ENCODE results near the gene EBLN1.
"Not testable (repeated sequence)": the region's sequence is repeated elsewhere in the genome, so short reads cannot be mapped to it uniquely, and the experiment has no call there.

Gene EBLN1

GRCh38 chr10:22222236-22223190 is 4.7 kb upstream of the EBLN1 start:
- no peak for TF ChIP-seq CTCF (IDR thresholded peaks at IDR 0.05; ENCODE audit: borderline replicate concordance, extremely low read depth, low read length, poor library complexity, severe bottlenecking)
- TF ChIP-seq EZH2 (IDR thresholded peaks at IDR 0.05; ENCODE audit: borderline replicate concordance, low read depth, low read length, severe bottlenecking), result no peak
- DNase-seq (no peak), ATAC-seq (ENCODE audit: insufficient read depth, low read depth) (no peak)
- Histone ChIP-seq H3K9ac (ENCODE audit: low read depth, low read length) (no peak overlapping the region), H3K4me1 (ENCODE audit: insufficient read depth, low read length) (no peaks in the 10 kb centered on the region), H3K4me3 (ENCODE audit: low read depth in 1 of 2, low read length in 2 of 2) (no peak overlapping the region), H2AFZ (ENCODE audit: low read depth, low read length) (no peak overlapping the region), H3K27ac (ENCODE audit: low read length) (no peak overlapping the region), H3K36me3 (ENCODE audit: insufficient read depth, low read length) (no peaks in the 10 kb centered on the region), H3K9me3 (ENCODE audit: insufficient read depth, low read length, severe bottlenecking) (peaks cover 3% of the 10 kb centered on the region), H3K27me3 (ENCODE audit: insufficient read depth, low read length, poor library complexity) (peaks cover 11% of the 10 kb centered on the region), H4K20me1 (ENCODE audit: insufficient read depth, low read length) (no peaks in the 10 kb centered on the region), H3K79me2 (ENCODE audit: insufficient read depth, low read length) (no peaks in the 10 kb centered on the region), H3K4me2 (ENCODE audit: insufficient read depth, low read length) (no peak overlapping the region)

GRCh38 chr10:22219308-22219707 is 1.5 kb upstream of the EBLN1 start:
- no peak overlapping the region for H3K4me2 ChIP-seq (ENCODE audit: insufficient read depth, low read length)

GRCh38 chr10:22218448-22218847 is 633 bp upstream of the EBLN1 start:
- Histone ChIP-seq H3K79me2 (ENCODE audit: insufficient read depth, low read length) (no peaks in the 10 kb centered on the region), H3K27ac (ENCODE audit: low read length) (no peak overlapping the region), H3K9ac (ENCODE audit: low read depth, low read length) (no peak overlapping the region), H3K36me3 (ENCODE audit: insufficient read depth, low read length) (no peaks in the 10 kb centered on the region), H2AFZ (ENCODE audit: low read depth, low read length) (no peak overlapping the region), H3K27me3 (ENCODE audit: insufficient read depth, low read length, poor library complexity) (no peaks in the 10 kb centered on the region), H3K4me2 (ENCODE audit: insufficient read depth, low read length) (no peak overlapping the region), H4K20me1 (ENCODE audit: insufficient read depth, low read length) (no peaks in the 10 kb centered on the region), H3K4me3 (ENCODE audit: low read depth in 1 of 2, low read length in 2 of 2) (no peak overlapping the region), H3K4me1 (ENCODE audit: insufficient read depth, low read length) (no peaks in the 10 kb centered on the region), H3K9me3 (ENCODE audit: insufficient read depth, low read length, severe bottlenecking) (peaks cover 3% of the 10 kb centered on the region)
- DNase-seq (no peak), ATAC-seq (ENCODE audit: insufficient read depth, low read depth) (no peak)
- TF ChIP-seq EZH2 (IDR thresholded peaks at IDR 0.05; ENCODE audit: borderline replicate concordance, low read depth, low read length, severe bottlenecking), result no peak
- TF ChIP-seq CTCF (IDR thresholded peaks at IDR 0.05; ENCODE audit: borderline replicate concordance, extremely low read depth, low read length, poor library complexity, severe bottlenecking), result no peak

More at GRCh38 chr10:22219308-22219707, 1.5 kb upstream of the EBLN1 start:
- Histone ChIP-seq H3K36me3 (ENCODE audit: insufficient read depth, low read length) (no peaks in the 10 kb centered on the region), H3K9ac (ENCODE audit: low read depth, low read length) (no peak overlapping the region), H3K9me3 (ENCODE audit: insufficient read depth, low read length, severe bottlenecking) (peaks cover 3% of the 10 kb centered on the region), H3K27ac (ENCODE audit: low read length) (no peak overlapping the region), H3K27me3 (ENCODE audit: insufficient read depth, low read length, poor library complexity) (no peaks in the 10 kb centered on the region), H4K20me1 (ENCODE audit: insufficient read depth, low read length) (no peaks in the 10 kb centered on the region), H3K4me3 (ENCODE audit: low read depth in 1 of 2, low read length in 2 of 2) (no peak overlapping the region), H3K79me2 (ENCODE audit: insufficient read depth, low read length) (no peaks in the 10 kb centered on the region), H3K4me1 (ENCODE audit: insufficient read depth, low read length) (no peaks in the 10 kb centered on the region), H2AFZ (ENCODE audit: low read depth, low read length) (no peak overlapping the region)
- ATAC-seq (ENCODE audit: insufficient read depth, low read depth) (no peak), DNase-seq (no peak)
- TF ChIP-seq CTCF (IDR thresholded peaks at IDR 0.05; ENCODE audit: borderline replicate concordance, extremely low read depth, low read length, poor library complexity, severe bottlenecking) (no peak), EZH2 (IDR thresholded peaks at IDR 0.05; ENCODE audit: borderline replicate concordance, low read depth, low read length, severe bottlenecking) (no peak)

GRCh38 chr10:22217084-22217483 is 731 bp downstream of the EBLN1 start:
- H2AFZ ChIP-seq (ENCODE audit: low read depth, low read length); H3K27me3 ChIP-seq (ENCODE audit: insufficient read depth, low read length, poor library complexity); H3K4me2 ChIP-seq (ENCODE audit: insufficient read depth, low read length); H4K20me1 ChIP-seq (ENCODE audit: insufficient read depth, low read length); ATAC-seq (ENCODE audit: insufficient read depth, low read depth); H3K4me3 ChIP-seq (ENCODE audit: low read depth in 1 of 2, low read length in 2 of 2); H3K27ac ChIP-seq (ENCODE audit: low read length); H3K9me3 ChIP-seq (ENCODE audit: insufficient read depth, low read length, severe bottlenecking); H3K79me2 ChIP-seq (ENCODE audit: insufficient read depth, low read length); H3K4me1 ChIP-seq (ENCODE audit: insufficient read depth, low read length); H3K36me3 ChIP-seq (ENCODE audit: insufficient read depth, low read length); DNase-seq; H3K9ac ChIP-seq (ENCODE audit: low read depth, low read length): not testable (repeated sequence)
